AG04450 (cell line): ENCODE measurements around the gene ZNF277. TPM values are rescaled to one million over a fixed set of nuclear protein-coding genes. Genes with fewer than 3 reads are reported as not detected.

Experiments used
- CTCF ChIA-PET: fragments of 300-600, 350-600 bp; formaldehyde crosslinking; extraction: SDS; loops from one replicate; lab custom pipeline; 2022; ENCODE audit warnings: antibody characterized with exemption, inconsistent platforms; lab: Charles Lee
- POLR2A ChIA-PET: fragments of 350-600 bp; formaldehyde crosslinking; extraction: SDS; loops from one replicate; lab custom pipeline; 2021; ENCODE audit warnings: antibody characterized with exemption, inconsistent platforms; lab: Yijun Ruan, JAX
- DNase-seq: peaks from one replicate; pipeline ENCODE4 v3.0.0-alpha.2; 2011; ENCODE audit warnings: low read depth, low spot score
- H3K27ac ChIP-seq: one replicate; pipeline ENCODE4 v1.5.1; 2012; ENCODE audit warnings: low read depth, low read length, control low read depth
- H3K27me3 ChIP-seq: one replicate; pipeline ENCODE4 v1.6.0; 2012; ENCODE audit warnings: low read length; ENCODE audit not compliant: control insufficient read depth, insufficient read depth
- H3K4me3 ChIP-seq: 2 replicates; pipeline ENCODE4 v1.5.1; 2011; ENCODE audit warnings: mild to moderate bottlenecking, low read depth, low read length, control low read depth
- H3K9me3 ChIP-seq: 2 replicates; pipeline ENCODE4 v1.5.1; 2012; ENCODE audit warnings: low read length; ENCODE audit not compliant: control insufficient read depth, insufficient read depth
- CTCF ChIP-seq: IDR thresholded peaks from 2 replicates; pipeline ENCODE4 v1.5.1; 2011; ENCODE audit warnings: low read depth, low read length, control low read depth, inconsistent platforms
- polyA plus RNA-seq: library from polyadenylated mRNA; depleted of rRNA; stranded (reverse); fragments of >200 nt; gene quantifications from 2 replicates; pipeline ENCODE4 v1.2.3, GENCODE V29; 2011

Gene ZNF277
- polyA plus RNA-seq, 1 experiment: 30.3 TPM

GRCh38 chr7:112254709-112255387 is 48.4 kb downstream of the ZNF277 start:
- Histone ChIP-seq H3K9me3 (no peaks in the 10 kb centered on the region), H3K27me3 (no peaks in the 10 kb centered on the region), H3K27ac (no peak overlapping the region), H3K4me3 (no peak overlapping the region)
- TF ChIP-seq CTCF: no peak
- CTCF ChIA-PET: no interaction called here
- POLR2A ChIA-PET: no interaction called here
- no peak for DNase-seq

GRCh38 chr7:112255388-112255720 is 48.9 kb downstream of the ZNF277 start:
- Histone ChIP-seq H3K9me3 (no peaks in the 10 kb centered on the region), H3K27ac (no peak overlapping the region), H3K4me3 (no peak overlapping the region), H3K27me3 (no peaks in the 10 kb centered on the region)
- no peak for DNase-seq
- TF ChIP-seq CTCF: no peak
- ChIA-PET POLR2A (no interaction called here), CTCF (no interaction called here)

- no peaks in the 10 kb centered on the region for H3K27me3 ChIP-seq
- TF ChIP-seq CTCF: no peak
- no peak for DNase-seq
- H3K9me3 ChIP-seq: no peaks in the 10 kb centered on the region
- CTCF ChIA-PET: no interaction called here
- no peak overlapping the region for H3K27ac ChIP-seq
- H3K4me3 ChIP-seq: no peak overlapping the region
- POLR2A ChIA-PET: no interaction called here
Measured at GRCh38 chr7:112257073-112257472, 50.6 kb downstream of the ZNF277 start.

- CTCF ChIA-PET: no interaction called here
- Histone ChIP-seq H3K27me3 (no peaks in the 10 kb centered on the region), H3K27ac (no peak overlapping the region), H3K4me3 (no peak overlapping the region), H3K9me3 (no peaks in the 10 kb centered on the region)
- POLR2A ChIA-PET: no interaction called here
- TF ChIP-seq CTCF: no peak
- no peak for DNase-seq
Measured at GRCh38 chr7:112260911-112261310, 54.4 kb downstream of the ZNF277 start.

- H3K9me3 ChIP-seq: no peaks in the 10 kb centered on the region
- H3K27ac ChIP-seq: no peak overlapping the region
- no peaks in the 10 kb centered on the region for H3K27me3 ChIP-seq
- no peak for DNase-seq
- no peak for TF ChIP-seq CTCF
- H3K4me3 ChIP-seq: no peak overlapping the region
- CTCF ChIA-PET: no interaction called here
- POLR2A ChIA-PET: no interaction called here
Measured at GRCh38 chr7:112262036-112262435, 55.5 kb downstream of the ZNF277 start.
